Activated T-cell treated with anti-CD3 and anti-CD28 coated beads, Interleukin-2, amount 50 U/mL, for 48 hours (primary cell): Measurements from ENCODE around the gene GNB2.
"Not testable (repeated sequence)": the region's sequence is repeated elsewhere in the genome, so short reads cannot be mapped to it uniquely, and the experiment has no call there.

Experiments used
- DNase-seq, 2 experiments: peaks; one replicate each; pipeline ENCODE4 v3.0.0-alpha.2; 2020

The GNB2 gene

DNA sequence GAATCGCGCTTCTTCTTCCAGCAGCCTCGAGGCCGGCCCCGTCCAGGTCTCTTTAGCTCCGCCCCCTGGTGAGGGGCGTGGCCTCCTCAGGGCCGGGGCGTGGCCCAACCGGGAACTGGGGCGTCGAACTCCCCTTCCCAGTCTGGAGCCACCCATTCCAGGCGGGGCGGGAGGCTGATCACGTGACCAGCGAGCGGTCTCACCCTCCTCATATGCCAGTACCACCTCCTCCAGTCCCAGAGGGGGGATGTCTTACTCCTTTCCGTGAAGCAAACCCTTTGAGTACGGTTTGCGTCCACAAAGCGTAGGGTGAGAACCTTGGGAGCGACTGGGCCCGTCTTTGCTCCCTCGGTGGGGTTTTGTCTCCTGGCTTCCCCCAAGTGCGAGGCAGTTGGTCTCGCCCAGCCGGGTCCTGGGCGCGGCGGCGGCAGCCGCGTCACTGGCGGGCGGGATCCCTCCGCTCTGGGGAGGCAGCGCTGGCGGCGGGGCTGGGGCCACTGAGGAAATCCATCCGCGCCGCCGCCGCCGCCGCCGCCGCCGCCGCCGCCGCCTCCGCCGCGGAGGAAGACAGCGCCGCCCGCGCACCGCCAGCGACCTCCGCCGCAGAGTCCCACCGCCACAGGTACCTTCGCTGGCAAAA lies at the start of gene GNB2:
TSS of gene GNB2 (plus strand) at position 439 of the 640 bp plus-strand sequence. CDS start 2,526 bp downstream, outside the sequence.
- peak; percentile 100 for DNase-seq

DNA sequence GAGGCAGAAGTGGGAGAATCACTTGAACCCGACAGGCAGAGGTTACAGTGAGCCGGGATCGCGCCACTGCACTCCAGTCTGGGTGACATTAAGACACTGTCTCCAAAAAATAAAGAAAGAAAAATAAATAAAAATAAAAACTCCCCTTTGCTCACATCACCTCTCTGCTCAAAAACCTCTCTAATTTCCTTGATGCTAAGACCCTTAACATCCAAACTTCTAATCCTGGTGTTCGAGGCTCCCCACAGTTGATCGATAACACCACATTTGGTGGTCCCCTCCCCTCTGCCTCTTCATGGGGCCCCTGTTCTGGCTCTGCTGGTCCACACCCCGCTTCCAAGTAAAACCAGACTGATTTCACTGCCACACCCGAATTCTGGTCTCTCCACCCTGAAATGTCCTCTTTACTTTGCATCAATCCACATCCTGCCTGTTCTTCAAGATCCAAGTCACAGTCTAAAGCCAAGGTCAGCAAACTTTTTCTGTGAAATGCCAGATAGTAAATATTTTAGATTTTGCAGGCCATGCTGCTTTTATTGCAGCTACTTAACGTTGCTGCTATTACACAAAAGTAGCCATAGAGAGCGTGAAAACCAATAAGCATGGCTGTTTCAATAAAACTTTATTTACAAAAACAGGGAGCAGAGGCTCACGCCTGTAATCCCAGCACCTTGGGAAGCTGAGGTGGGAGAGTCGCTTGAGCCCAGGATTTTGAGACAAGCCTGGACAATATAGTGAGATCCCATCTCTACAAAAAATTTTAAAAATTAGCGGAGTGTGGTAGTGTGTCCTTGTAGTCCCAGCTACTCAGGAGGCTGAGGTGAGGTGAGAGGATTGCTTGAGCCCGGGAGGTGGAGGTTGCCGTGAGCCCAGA lies 49.4 kb upstream of the GNB2 start:
- DNase-seq, result no peak

DNA sequence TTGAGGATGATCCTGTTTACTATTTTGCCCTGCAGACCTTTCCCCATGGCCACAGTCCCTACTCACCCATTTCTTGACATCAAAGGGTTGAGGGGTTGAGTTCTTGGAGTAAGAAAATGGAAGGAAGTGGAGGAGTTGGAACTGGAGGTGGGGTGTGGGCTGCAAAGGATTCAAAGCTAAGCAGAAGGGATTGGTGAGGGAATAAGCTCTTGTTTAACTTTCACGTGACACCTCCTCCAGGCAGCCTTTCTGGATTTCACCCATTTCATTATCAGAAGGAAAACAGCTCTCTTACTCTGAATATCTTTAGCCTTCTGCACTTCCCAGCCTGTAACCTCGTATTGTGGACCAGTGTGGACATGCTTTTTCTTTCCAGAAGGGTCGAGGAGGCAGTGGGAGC lies 47.5 kb upstream of the GNB2 start:
- DNase-seq, result no peak

DNA sequence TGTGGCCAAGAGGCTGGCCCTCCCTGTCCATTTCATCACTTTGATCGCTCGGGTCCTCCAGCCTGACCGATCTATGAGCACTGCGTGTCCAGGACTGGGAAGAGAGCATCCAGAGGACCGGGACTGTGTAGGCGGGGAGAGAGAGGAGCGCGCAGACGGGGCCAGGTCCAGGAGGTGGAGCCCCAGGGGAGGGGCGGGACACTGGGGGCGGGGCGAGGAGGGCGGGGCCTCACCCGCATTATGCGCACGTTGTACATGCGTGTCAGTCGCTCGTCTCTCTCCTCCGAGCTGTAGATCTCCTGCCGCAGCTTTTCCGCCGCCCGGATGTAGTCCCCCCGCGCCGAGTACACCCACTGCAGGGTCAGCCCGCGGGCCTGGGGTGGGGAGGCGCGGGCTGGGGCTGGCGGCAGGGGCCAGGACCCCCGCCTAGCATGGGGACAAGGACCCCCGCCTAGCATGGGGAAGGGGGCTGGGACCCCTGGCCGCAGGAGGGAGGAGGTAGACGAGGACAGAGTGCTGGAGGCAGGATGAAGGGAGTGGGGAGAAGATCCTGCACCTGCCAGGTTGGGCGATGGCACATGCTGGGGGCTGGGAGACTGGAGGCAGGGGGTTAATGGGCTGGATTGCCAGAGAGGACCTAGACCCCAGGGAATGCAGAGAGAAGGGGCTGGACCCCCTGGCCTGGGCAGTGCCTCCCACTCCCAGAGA lies 46.9 kb upstream of the GNB2 start:
- DNase-seq, result peak; percentile 89 to 93

DNA sequence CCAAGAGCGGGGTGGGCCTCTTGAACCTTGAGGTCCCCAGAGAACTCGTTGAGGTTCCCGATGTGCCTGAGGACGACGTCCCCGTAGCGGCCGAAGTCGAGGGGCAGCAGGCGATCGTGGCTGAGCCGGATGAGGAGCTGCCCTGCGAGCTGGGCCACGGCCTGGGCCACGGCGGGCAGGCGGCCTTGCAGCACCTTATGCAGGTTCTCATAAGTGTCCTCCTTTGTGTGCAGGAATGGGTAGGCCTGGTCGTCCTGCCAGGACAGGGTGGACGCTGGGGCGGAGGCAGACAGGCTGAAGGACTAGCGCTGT lies 46.3 kb upstream of the GNB2 start:
- no peak for DNase-seq

DNA sequence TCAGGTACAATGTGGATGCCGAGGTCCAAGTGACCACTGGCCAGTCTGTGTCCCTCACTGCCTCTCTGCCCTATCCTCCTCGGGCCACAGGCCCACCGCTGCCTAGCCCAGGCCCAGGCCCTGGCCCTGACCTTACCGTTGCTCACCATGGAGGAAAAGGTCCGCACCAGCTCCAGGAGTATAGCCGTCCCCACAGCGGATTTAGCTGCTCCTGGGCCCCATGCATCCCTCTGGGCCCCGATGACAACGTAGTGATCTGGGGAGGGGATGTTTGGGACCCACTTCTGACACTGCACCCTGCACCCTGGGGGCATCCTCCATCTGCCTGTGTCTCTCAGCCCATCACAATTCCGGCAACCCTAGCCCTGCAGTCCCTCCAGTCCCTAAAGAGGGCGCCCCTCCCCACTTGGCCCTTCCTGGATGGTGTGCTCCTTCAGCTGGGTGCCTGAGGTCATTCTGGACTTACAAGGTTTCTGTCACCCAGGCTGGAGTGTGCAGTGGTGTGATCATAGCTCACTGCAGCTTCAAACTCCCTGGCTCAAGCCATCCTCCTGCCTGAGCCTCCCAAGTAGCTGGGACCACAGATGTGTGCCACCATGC lies 44.3 kb upstream of the GNB2 start:
- peak; percentile 57 to 61 for DNase-seq

DNA sequence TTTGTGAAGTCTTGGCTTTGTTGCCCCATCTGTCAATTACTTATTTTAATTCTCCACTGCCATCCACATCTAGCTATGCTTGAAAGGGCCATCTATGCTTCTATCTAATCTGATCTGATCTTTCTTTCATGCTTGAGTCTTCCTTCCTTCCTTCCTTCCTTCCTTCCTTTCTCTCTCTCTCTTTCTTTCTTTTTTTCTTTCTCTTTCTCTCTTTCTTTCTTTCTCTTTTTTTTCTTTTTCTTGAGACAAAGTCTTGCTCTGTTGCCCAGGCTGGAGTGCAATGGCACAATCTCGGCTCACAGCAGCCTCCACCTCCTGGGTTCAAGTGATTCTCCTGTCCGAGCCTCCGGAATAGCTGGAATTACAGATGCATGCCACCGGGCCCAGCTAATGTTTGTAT lies 43.5 kb upstream of the GNB2 start:
- no peak for DNase-seq

DNA sequence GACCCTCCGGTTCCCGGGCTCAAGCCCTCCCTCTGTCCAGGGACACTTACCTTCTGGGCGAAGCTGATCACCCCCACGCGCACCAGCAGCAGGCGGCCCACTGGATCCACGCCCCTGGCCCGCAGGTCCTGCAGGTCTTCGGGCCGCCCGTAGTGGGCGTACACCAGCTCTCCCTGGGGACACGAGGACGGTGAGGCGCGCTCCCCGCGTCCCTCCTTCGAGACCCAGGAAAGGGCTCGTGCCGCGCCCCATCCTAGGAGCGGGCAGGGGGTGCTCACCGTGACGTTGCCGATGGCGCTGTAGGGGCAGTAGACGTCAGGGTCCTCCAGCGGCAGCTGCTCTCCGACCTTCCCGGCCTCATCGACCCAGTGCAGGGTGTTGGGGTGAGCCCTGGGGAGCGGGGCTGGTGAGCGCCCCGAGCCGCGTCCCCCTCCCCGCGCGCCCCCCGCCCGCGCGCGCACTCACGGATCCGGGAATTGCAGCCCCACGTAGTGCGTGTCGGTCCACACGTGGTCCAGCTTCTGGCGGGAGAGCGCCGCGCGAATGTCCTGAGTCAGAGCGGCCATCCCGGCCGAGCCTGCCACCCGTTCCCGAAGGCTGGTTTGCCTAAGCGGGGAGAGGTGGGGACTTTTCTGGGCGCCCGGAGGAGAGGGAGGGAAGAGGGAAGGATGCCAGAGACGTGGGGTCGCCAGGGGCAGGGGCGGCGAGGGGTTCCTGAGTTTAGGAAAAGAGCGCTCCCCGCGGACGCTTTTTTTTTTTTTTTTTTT lies 40.4 kb upstream of the GNB2 start:
- peak; percentile 79 to 83 for DNase-seq

DNA sequence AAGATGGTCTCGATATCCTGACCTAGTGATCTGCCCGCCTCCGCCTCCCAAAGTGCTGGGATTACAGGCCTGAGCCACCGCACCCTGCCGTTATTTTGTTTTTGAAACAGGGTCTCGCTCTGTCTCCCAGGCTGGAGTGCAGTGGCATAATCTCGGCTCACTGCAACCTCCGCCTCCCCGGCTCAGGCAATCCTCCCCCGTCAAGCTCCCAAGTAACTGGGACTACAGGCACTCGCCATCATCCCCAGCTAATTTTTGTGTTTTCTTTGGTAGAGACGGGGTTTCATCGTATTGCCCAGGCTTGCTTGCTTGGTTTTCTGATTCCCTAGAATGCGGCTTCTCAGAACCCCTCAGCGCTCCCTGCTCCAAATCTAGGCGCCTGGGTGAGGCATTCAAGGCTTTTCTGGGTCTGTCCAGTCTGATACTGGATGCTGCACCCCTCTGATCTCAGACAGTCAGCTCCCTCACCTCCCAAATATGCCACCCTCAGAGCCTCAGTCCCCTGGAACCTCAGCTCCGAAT lies 33.5 kb upstream of the GNB2 start:
- no peak for DNase-seq

DNA sequence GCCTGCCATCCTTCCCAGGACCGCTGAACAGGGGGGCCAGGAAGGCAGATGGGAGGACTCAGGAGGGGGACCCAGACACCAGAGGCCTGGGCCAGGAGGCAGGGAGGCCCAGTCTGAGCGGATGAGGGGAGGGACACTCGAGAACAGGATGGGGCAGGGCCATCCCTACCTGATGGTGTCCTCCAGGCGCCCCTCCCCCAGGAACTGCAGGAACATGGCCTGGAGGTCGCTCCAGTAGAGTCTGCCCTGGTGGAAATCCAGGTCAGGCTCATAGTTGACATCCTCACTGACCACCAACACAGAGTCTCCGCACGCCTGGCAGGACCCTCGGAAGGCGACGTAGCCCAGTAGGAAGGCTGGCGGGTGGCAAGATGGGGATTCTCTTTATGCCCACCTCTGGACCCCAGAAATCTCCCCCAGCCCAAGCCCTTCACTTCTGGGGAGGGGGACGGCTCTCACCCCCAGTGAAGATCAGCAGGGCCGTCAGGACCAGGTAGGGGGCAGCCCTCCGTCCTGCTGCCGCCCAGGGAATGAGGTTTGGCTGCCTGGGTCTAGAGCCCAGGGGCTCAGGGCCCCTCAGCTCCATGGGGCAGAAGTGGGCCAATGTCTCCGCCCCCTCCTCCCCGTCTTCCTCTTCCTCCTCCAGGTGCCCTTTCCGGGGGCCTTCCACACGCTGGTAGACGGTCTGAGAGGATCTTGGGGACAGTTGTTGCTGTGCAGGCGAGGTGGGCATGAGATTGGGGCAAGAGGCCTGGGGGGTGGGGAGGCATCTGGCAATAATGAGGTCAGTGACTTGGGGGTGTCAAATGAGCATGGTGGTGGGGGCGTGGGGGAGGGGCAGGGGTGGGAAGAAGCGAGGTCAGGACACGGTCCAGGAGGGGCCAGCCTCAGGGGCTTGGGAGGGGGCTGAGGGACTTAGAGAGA lies 32.8 kb upstream of the GNB2 start:
- DNase-seq, result no peak

DNA sequence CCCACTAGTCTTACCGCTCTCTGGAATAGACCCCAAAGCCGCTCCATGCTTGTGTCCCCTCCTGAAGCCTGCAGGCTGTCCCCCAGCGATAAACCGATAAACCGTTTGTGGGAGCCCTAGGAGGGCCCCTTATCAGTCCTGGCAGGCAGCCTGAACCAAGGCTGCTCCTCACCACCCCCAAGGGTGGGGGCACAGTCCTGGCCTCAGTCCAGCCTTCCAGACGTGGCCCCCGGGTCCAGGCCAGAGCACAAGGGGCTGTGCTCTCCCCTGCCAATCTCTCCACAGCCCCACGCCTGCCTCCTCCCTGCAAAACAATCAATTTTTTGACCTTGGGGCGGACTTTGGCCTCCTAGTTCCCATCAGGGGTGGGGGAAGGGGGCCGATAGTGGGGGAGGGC lies 32.1 kb upstream of the GNB2 start, which contains the start of gene TFR2:
TSS of gene TFR2 (minus strand) at position 90 of the 397 bp plus-strand sequence. CDS start at position 47, 43 bp downstream.
- DNase-seq, result no peak

DNA sequence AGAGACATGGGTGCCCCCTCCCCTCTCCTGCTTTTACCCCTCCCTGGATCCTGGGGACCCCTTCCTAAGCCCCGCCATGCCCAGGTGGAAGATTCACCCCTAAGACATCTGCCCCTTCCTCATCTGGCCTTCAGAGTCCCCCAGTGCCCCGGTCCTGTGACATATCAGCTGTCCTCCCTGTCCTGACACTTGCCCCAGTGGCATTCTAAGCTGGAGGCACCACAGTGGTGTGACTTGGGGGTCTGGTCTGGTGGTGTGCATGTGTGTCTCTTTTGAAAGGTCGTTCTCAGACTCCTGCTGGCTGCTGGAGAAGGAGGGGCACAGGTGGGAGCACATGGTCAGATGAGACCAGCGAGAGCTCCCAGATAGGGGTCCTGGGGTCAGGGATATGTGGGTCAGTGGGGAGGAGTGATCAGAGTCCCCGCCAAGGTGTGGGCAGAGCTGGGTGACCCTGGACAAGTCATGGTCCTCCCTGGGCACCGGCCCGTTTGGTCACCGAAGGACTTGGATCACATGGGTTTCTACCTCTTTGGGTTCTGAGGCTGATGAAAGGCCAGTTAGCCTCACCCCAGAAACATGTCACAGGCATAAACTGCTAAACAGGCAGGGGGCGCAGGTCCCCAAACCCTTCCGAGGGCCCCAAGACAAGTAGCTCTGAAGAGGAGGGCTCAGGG lies 31.5 kb upstream of the GNB2 start:
- DNase-seq, result no peak

DNA sequence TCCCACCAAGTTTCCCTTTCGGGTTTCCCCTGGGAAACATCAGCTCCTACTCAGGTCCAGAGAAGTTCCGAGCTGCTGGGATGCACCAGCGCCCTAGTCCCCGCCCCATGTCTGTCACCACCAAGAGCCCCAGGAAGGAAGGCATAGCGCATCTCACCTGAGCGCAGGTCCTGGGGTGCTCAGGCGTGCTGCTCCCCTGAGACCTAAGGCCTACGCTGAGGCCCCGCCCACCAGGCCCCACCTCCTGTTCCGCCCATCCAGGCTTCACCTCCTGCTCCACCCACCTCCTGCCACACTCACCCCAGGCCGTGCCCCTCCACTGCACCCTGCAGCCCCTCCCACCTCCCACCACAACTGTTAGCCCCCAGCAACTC lies 31.0 kb upstream of the GNB2 start:
- DNase-seq, result peak; percentile 46 to 64

DNA sequence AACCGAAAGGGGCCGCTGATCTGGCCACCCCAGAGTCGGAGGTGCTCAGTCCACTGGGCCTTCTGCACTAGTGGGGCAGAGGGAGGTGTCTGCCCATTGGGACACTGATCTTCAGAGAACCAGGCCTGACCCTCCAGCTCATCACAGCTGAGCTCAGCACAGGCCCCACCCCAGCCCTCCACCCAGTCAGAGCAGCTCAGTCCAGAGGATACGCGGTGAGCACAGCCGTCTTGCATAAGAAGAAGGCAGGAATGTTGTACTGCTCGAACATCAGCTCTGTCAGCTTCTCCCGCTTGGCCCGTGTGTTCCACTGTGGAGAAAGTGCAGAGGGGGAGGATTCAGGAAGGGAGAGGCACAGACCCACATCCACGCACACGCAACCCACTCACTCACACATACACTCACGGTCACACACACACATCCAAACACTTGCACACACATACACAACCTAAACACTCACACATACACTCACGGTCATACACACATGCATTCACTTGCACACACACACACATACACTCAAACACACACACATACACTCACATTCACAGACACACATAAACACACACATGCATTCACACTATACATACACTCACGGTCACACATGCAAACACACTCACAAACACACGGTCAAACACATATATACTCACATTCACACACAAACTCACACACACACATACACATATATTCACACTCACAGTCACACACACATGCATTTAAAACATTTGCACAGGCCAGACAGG lies 23.5 kb upstream of the GNB2 start:
- no peak for DNase-seq

DNA sequence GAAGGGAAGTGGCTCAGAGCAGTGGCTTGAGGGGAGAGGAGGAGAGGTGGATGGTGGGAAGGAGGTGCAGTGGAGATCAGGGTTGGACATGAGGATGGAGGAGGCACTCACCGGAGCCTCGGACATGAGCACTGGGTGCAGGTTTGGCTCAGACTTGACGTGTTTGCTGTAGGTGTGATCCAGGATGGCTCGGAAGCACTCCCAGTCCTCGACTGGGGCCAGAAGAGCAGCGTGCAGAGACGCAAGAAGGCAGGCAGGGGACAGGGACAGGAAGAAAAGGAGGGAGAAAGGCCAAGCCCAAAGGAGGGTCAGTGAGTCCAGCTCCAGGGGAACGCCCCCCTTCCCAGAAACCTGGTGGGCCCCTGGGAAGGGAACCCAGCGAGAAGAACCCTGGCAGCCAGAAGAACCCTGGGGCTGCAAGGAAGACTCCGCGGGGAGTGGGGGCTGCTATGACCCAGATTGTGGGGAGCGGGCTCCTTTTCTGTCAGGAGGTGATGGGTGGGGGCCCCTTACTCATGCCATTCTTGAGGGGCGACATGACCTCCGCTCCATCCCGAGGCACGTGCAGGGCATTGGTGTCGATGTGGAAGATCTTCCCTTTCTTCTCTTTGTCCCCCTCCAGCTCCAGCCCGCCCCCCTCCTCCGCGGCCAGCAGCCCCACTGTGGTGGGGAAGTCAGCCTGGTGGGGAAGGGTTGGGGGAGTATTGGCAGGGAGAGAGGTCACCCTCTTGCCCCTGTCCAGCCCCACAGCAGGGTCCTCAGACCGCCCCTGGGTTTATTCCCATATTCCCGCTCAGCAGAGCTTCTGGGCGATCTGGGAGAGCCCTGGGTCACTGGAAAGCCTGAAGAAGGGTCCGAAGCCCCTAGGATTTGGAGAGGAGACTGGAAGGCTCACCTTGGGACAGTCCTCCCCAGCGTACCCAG lies 18.4 kb upstream of the GNB2 start:
- DNase-seq, result no peak

DNA sequence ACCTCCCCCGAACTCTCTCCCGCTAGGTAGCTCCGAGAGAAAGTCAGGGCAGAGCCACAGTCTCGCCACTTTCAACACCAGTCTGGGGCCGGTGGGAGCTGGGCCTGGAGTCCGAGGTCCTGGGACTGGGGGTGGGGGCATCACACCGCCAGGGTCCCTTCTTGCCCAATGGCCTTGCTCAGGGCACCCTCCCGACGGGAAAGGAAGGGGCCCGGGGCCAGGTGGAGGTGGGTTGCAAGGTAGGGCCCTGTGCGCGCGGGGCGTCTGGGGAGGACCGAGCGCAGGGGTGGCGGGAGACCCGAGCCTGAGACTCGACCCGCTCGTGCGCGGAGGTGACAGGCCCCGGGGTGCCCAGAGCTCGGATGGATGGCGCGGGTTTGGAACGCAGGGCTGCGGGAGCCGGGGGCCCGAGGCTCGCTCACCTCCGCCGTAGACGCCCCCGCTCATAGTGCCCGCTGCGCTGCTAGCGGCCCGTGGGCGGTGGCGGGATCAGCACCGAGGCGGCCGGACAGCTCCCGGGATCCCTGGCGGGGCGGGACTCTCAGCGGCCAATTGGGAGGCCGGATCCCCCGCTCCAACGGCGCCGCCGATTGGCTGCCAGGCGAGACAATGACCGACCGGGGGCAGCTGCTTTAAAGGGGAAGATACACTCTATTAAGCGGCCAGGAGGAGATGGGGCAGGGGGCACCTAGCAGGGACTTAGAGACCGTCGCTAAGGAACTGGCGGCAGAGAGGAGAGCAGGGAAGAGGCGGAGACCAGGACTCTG lies 17.4 kb upstream of the GNB2 start, which contains the start of gene ACTL6B:
TSS of gene ACTL6B (minus strand) at position 541 of the 767 bp plus-strand sequence. CDS start at position 447, 94 bp downstream.
- peak; percentile 75 to 83 for DNase-seq

DNA sequence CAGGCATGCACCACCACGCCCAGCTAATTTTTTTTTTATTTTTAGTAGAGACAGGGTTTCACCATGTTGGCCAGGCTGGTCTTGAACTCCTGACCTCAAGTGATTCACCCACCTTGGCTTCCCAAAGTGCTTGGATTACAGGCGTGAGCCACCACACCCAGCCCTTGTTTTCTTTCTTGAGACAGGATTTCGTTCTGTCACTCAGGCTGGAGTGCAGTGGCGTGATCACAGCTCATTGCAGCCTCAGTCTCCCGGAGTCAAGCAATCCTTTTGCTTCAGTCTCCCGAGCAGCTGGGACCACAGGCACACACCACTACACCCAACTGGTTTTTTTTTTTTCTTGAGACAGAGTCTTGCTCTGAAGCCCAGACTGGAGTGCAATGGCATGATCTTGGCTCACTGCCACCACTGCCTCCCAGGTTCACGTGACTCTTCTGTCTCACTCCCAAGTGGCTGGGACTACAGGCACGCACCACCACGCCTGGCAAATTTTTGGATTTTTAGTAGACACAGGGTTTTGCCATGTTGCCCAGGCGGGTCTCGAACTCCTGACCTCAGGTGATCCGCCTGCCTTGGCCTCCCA lies 11.3 kb upstream of the GNB2 start:
- not testable (repeated sequence) for DNase-seq
